ENCODE results near the gene VMA21.

VMA21 gene, protein sequence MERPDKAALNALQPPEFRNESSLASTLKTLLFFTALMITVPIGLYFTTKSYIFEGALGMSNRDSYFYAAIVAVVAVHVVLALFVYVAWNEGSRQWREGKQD

DNA sequence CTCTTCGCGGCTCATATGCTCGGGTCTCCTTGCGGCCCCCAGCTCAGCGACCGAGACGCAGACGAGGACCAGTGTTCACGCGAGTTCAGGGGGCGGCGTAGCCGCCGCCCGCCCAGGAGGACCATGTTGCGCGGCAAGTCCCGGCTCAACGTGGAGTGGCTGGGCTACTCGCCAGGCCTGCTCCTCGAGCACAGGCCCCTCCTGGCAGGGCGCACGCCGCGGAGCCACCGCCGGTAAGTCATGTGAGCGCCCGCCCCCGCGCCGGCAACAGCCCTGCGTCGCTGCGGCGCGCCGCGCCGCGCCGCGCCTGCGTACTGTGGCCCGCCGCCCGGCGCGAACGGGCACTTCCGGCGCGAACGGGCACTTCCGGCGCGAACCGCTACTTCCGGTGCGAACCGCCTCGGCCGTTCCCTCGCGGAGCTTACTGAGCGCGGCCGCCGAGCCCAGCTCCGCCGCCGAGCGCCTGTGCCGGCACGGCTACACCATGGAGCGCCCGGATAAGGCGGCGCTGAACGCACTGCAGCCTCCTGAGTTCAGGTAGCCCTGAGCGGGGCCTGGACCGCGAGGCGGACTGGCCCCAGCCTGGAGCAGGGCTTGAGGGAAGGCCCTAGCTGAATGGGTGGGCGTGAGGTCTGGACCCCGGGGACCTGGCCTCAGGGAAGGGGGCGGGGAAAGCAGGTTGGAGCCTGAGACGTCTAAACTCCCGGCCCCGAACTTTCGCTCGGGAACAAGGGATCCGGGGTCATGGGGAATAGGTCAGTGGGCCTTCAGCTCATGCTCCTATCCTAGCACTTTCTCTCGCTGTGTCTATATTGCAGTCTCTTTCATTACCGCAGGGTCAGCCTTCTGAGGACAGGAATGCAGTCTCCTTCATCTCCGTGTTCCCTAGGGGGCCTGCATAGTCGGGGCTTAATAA lies at the start of gene VMA21:
VMA21 (plus strand) TSS at position 382 of the 916 bp plus-strand sequence; CDS start at position 485, 103 bp downstream.
- DNase-seq, result peak; percentile 85

DNA sequence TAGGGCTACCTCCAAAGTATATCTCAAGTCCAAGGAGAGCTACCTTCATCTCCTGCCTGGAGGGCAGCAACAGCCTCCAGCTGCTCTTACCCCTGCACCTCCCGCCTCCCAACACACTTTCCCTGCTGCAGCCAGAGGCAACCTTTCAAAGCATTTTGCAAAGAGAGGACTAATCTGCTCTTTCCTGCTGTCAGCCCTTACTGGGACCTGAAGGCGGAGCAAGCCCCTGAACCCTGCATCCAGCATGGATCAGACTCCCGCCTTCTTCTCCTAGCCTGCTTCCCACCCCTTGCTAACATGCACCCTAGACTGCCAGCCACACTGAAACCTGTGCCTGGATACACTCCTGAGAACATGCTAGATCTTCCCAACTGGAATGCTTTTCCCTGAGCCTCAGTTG lies 37.7 kb upstream of the VMA21 start:
- DNase-seq, result no peak

DNA sequence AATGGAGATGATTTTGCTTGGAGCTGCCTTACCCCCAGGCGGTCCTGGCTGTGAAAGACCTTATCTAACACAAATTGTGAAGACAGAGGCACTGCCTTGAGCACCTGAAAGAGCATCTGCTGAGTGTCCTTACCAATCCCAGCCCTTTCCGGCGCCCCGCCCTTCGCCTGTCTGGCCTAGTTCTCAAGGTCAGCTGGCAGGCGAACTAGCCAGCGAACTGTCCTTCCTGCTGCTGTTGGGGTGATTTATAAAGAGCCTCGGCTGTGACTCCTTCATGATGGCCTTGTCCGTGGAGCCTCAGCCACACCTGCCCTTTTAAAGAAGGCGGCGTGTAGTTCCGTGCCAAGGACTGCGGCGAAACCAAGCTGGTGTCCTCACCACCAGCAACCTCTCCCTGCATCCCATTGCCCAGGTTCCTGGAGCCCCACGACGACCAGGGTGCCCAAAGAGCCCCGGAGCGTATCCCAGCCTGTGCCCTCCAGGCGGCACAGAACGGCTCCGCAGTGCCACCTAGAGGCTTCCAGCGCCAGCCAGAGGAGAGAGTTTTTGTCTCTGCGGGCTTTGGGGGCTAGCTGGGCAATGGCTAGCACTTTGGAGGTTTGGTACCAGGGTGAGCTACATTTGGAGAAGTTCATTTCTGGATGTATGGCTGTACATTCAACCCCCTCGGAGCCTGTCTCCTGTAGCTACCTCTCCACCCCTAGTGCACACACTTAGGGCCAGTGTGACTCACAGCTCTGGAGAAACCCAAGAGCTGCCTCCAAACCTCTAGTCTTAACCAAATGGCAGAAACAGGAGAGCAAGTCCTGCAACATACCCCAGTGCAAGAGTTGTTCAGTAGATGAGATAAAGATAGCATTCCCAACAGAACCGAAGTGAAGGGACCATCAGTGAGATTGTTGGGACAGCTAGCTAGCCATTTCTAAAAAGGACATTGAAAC lies 36.8 kb upstream of the VMA21 start:
- DNase-seq, result peak; percentile 16

DNA sequence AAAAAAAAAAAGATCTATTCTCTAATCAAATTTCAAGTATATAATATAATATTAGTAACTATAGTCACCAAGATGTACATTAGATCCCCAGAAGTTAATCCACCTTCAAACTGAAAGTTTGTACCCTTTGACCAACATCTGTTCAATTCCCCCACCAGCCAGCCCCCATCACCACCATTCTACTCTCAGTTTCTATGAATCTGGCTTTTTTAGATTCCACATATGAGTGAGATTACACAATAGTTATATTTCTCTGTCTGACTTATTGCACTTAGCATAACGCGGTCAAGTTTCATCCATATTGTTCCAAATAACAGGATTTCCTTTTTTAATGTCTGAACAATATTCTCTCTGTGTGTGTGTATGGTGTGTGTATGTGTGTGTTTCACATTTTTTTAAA lies 33.7 kb upstream of the VMA21 start:
- DNase-seq, result no peak

DNA sequence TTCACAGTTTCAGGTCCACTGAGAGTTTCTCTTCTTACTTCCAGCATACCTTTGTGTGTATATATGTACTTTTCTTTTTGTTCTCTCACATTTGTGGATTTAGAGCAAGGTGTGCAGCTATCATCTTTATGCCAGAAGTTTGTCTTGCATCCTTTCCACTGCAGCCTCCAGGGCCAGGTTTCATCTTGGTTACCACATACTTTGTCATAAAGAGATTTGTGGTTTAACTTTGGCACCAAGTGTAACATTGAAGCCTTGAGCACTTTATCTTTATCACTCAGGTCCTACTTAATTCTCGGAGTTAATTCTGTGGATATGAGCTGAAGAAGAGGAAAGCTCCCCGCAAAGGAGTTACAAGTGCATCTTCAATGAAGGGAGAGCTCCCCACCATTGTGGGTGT lies 31.4 kb upstream of the VMA21 start:
- DNase-seq, result no peak

DNA sequence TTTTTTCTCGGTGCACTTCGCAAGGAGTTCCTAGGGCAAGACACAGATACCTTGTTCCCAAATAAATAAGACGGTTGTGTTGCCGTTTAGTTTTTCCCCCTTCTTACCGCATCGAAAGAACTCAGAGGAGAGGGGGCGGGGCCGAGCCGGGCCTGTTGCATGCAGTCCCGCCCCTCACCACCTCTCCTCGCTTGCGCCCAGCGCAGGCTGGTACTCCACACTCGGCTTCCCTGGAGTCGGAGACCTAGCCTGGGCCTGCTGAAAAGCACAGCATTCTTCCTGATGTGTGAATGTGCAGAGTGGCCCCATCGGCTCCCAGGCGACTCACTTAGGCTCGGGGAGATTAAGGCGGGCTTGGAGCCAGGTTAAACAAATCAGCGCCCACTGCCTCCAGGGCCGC lies 26.1 kb upstream of the VMA21 start:
- no peak for DNase-seq

DNA sequence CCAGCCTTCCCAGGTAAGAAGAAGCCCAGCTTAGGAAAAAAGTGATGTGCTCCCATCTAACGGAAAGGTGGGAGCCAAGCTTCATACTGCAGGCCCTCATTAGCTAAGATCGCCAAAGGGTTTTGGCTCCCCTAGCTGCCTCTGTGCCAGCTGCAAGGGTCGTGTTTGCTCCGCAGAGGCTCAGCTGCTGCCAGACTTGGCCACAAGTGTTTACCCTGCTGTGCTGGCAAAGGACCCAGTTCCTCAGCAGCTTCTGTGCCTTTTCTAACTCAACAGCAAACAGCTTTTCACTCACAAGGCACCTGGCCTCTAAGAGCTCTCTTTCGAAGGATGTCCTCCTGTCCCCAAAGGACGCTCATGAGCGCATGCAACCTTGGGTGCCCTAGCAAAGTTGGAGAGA lies 12.2 kb upstream of the VMA21 start:
- DNase-seq, result no peak

DNA sequence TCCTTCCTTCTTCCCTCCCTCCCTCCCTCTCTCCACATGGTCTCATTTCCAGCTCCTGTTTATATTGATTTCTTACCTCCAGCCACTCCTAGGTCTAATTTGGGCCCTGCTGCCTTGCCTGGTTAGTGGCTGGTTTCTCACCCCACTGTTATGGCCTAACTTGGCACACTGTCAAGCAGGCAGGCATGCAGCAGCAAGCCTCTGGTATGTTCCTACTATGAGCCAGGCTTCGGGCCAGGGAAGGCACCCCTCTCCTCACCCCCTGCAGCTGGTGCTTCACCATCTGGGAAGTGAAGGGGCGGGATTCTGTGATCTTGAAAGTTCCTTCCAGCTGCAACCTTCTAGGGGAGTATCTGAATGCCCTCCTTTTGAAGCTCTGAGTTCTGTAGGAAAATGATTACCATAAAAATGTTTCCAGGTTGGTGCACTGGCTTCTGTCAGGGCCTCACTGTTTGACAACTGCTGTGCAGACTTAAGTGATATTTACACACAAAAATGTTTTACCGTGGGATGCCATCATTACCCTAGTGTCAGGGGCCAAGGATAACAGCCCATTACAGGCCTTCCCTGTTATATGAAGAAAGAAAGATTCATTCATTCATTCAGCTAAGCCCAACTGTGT lies 10.1 kb upstream of the VMA21 start:
- DNase-seq, result no peak

DNA sequence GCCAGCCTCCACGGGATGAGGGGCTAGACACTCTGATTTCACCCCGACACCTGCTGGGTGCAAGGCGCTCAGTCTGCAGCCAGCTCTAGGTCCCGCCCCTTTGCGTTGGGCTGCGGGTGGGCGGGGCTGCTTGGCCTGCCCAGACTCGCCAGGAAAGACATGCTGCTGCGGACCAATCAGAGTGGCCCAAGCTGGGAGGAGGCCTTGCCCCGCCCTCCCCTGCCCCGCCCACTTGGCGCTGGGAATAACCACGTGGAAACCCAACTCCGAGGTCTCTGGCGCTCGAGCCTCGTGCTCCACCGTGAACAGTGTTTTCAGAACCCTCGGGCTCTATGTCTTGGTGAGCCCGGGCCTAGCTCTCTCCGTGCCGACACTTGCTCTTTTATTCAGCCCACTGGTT lies 5.3 kb upstream of the VMA21 start:
- DNase-seq, result no peak

DNA sequence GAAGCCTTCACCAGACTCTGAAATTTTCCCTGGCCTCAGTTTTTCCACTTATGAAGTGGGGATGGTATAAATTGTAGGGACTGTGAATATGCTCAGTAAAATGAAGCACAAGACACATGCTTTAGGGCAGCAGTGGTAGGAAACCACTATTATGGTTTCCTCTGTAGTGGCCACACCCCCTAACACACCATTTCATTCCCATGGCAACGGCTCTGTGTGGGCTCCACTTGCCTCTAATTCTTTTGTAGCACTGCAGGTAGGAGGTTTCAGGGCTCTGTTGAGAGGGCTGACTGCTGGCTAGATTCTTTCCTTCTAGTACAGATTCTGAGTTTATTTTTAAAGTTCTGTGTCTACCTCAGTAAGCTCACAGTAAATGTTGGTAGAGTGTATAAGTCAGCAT lies 3.5 kb upstream of the VMA21 start:
- DNase-seq, result peak; percentile 9

DNA sequence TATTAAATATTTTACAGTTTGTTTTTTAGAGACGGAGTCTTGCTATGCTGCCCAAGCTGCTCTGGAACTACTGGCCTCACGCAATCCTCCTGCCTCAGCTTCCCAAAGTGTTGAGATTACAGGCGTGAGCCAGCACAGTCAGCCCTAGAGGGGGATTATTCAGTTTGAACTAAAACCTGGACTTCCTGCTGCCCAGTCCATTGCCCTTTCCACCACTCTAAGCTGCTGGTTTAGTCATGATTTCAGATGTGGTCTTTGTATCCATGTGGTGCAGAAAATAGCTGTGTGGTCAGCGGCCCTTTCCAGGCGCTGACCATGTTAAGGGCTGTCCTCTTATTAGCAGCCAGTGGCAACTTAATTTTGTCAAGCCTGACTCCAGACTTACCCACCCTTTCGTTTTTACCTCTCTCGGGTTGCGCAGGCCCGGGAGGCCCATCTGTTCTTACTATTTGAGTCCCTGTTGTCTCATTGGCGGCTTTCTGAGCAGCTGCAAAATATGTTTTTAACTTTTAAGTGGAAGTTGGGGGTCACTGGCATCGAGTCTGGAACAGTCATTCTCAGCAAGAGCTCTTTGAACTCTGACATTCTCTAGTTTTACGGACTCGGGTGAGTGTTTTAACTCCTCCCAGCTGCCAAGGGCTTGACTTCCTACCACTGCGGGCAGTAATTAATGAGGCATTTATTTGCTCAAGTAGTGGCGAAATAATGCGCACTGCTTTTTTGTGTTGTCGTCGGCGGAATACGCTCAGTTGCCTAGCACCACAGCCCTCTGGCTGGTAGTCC lies 773 bp upstream of the VMA21 start:
- peak; percentile 48 for DNase-seq

DNA sequence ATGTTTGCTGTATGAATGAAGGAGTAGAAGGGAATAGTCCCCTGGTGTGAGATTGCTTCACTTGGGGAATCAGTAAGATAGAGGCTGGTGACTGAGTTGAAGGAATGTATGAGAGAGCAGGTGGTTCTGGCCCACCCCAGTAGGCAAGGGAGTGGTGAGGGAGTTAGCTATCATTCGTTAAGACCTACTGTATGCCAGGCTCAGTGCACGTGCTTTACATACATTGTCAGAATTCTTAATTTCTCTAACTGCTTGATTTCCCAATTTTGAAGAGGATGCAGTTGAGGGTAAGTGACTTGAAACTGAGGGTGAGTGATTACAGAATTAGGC lies 700 bp downstream of the VMA21 start:
- DNase-seq, result no peak

DNA sequence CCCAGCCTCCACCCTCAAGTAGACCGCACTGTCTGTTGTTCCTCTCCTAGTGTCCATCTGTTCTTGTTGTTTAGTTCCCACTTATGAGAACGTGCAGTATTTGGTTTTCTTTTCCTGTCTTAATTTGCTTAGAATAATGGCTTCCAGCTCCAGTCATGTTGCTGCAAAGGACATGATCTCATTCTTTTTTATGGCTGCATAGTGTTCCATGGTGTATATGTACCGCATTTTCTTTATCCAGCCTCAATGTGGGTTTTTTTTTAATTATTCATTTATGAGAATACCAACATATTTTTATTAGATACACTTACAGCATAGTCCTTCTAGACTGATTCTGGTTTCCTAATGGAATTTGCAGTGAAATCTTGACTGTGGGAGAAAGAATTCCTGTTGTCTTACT lies 1.3 kb downstream of the VMA21 start:
- no peak for DNase-seq

DNA sequence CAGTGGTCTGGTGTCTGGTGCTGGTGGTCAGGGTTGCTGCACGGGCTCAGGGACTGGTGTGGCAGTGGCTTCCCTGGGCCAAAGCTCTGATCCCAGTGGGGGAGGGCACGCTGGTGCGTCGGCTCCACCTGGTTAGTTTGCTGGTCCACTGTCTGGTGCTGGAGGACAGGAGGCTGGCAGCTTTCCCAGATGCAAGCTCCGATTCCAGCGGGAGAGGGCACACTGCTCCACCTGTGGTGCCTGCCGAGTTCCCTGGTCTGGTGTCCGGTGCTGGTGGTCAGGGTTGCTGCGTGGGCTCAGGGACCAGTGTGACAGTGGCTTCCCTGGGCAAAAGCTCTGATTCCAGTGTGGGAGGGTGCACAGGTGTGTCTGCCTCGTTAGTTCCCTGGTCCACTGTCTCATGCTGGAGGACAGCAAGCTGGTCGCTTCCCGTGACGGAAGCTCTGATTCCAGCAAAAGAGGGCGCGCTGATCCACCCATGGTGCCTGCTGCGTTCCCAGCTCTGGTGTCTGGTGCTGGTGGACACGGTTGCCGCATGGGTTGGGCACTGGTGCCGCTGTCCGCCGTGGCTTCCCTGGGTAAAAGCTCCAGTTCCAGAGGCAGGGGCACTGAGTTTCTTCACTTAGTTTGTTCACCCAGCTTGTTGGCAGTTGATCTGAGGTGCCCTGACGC lies 5.8 kb downstream of the VMA21 start:
- no peak for DNase-seq

DNA sequence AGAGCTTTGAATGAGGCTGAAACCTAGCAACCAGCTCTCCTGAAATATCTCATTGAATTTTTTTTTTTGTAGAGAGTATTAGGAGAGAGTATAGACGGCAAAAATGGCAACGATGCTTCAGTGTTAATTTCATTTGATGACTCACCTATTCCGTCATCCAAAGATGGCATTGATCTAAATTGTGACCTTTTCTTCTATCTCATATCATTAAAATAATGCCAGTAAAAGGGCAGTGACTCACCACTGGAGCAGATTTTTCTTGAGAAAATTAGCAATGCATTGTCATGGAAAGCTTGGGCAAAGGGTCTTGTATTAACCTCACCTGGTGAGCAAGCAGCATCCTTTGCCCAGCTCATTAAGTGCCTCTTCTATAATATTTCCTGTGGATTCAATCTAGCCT lies 19.6 kb downstream of the VMA21 start:
- DNase-seq, result no peak

DNA sequence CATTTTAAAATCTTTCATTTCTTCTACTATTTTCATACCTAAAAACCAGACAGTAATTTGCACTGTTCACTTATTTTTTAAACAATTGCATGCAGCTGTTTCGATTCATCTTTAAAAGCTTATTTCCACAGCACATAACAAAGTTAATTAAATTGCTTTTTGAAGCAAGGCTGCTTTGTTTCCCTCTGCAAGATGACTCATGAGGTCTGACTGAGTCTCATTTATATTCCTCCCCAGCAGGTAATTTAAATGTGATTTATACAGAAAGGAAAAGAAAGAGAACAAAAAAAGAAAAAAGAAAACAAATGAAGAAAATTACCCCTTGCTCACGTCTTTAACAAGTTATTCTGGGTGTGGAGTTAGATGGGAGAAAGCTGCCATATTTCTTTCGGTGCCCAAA lies 22.8 kb downstream of the VMA21 start:
- no peak for DNase-seq

DNA sequence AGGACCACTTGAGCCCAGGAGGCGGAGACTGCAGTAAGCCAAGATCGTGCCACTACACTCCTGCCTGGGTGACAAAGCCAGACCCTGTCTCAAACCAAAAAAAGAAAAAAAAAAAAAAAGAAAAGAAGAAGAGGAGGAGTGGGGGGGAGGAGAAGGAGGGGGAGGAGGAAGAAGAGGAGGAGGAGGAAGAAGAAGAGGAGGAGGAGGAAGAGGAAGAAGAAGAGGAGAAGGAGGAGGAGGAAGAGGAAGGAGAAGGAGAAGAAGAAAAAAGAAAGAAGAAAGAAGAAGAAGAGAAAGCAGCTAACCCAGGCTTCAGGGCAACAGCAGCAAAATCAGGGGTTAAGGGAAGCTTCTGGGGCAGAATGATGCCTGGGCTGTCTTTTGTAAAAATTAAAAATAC lies 27.5 kb downstream of the VMA21 start:
- DNase-seq, result no peak

DNA sequence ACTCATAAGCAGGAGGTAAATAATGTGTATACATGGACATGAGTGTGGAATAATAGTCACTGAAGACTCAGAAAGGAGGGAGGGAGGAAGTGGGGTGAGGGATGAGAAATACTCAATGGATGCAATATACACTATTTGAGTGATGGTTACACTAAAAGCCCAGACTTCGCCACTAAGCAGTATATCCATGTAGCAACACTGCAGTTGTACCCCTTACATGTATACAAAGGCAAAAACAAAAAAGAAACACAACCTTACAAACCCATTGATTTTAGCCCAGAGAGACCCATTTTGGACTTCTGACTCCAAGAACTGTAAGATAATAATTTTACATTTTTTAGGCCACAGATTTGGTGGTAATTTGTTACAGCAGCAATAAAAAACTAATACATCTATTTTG lies 51.5 kb downstream of the VMA21 start:
- no peak for DNase-seq

DNA sequence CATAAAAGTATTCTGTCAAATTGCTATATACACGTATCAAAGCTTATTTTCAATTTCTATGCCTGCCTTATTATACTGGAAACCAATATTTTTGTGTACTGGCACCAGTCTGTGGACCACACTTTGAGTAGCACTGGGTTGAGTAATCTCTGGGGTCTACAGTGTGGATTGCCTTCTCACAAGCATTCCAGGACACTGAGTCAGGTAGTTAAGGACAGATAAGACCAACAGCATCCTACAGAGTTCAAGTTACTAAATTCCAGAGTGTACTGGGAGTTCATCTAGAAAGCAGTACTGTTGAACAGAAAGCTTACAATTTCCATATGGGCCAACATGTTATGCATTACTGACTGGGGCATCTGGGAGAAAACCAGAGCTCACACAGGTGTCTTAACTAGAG lies 61.8 kb downstream of the VMA21 start:
- no peak for DNase-seq
